Sciatic nerve (tissue), 2 donors: ENCODE data around the gene PXK. TPM values are rescaled to one million over a fixed set of nuclear protein-coding genes. Genes with fewer than 3 reads are reported as not detected.

ENCODE experiments used
- ATAC-seq: fragments of 200-7000 bp; cut with Tn5 transposase; one replicate; pipeline ENCODE4 v1.9.1; 2020; ENCODE audit warnings: mild to moderate bottlenecking, moderate library complexity
- DNase-seq: peaks from one replicate; pipeline ENCODE4 v3.0.0-alpha.2; 2020; ENCODE audit warnings: low spot score
- intact Hi-C: fragments of 100-400 bp; cut with DNase I; formaldehyde crosslinking; loops from one replicate; pipeline ENCODE4 v1.14.2; 2022
- total RNA-seq: library from RNA; stranded (reverse); fragmentation: NEBNext Ultra II Directional; extraction: Animal tissue kit (Norgen Biotek cat#: 25700); gene quantifications from one replicate; pipeline ENCODE4 v1.2.1, GENCODE V29; 2021
- donor health status: DM: no; HTN: no; CAD: no.
- donor health status: DM: no; HTN: no; CAD: no.

The PXK gene
- total RNA-seq, 1 donor from 2014 or later: 34.1 TPM

DNA sequence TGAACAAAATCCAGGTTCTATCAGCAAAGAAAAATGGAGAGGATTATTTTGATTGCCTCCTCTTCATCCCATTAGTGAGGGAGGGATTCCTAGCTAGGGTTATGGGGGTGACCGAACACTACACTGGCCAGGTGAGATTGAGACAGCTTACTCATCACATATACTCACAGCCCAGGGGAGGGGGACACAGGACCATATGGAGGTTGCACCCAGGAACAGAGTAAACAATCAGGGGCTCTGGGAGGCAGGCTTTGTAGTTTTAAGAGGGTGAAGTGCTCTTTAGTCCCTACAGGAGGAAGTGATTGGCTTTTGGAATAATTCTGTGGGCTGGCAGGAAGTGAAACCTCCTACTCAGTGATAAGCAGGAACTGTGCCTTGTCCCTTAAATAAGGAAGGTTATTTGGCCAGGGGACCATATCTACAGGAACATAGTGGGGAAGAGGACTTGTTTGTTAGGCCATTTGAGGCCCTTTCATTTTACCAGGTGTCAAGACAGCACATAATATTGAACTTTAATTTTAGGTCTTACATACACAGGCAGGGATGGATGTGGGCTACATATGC lies 141.7 kb downstream of the PXK start:
- DNase-seq (no peak), ATAC-seq (peak; percentile 50)
- intact Hi-C loops: no loop called here

DNA sequence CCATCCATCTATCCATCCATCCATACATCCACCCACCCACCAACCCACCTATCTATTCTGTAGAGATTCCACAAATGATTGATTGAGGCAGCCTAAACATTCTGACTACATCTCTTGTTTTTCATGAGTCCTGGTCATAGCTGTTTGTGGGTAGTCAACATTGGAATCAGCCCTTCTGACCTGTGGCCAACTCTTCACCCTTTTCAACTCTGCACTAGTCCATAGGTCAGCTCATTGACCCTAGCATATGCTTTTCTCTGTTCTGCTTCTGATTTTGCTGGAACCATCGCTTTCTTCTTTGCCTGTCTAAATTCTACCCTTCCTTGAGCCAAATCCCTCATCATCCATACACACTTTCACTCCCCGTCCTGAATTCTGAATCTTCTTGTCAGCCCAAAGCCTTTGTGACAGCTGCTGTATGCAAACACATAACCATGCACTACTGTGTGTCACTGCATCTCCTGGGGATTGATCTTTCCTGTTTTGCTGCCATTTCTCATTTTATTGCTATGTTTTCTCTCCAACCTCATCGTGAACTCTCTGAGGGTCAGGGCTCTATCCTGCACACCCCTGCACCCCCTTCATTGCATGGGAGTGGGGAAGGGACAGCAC lies 142.4 kb downstream of the PXK start:
- ATAC-seq (no peak), DNase-seq (no peak)
- intact Hi-C loops: no loop called here

Other genes with a start within 250 kb of the PXK start
- gene DNASE1L3, start 121.9 kb upstream of the PXK start, total RNA-seq: 2.0 TPM
- gene ABHD6, start 95.1 kb upstream of the PXK start, total RNA-seq: 14.0 TPM
- gene RPP14, start 26.6 kb upstream of the PXK start, total RNA-seq: 12.5 TPM
- 12.9 TPM for gene HTD2, start 26.4 kb upstream of the PXK start, total RNA-seq
- 55.9 TPM for gene PDHB, start 100.9 kb downstream of the PXK start, total RNA-seq
- gene KCTD6, start 159.2 kb downstream of the PXK start, total RNA-seq: 13.7 TPM
- 31.0 TPM for gene ACOX2, start 204.3 kb downstream of the PXK start, total RNA-seq
- gene FAM107A, start 244.5 kb downstream of the PXK start, total RNA-seq: 38.3 TPM